ENCODE results near the gene UBE2N.

Gene UBE2N

DNA sequence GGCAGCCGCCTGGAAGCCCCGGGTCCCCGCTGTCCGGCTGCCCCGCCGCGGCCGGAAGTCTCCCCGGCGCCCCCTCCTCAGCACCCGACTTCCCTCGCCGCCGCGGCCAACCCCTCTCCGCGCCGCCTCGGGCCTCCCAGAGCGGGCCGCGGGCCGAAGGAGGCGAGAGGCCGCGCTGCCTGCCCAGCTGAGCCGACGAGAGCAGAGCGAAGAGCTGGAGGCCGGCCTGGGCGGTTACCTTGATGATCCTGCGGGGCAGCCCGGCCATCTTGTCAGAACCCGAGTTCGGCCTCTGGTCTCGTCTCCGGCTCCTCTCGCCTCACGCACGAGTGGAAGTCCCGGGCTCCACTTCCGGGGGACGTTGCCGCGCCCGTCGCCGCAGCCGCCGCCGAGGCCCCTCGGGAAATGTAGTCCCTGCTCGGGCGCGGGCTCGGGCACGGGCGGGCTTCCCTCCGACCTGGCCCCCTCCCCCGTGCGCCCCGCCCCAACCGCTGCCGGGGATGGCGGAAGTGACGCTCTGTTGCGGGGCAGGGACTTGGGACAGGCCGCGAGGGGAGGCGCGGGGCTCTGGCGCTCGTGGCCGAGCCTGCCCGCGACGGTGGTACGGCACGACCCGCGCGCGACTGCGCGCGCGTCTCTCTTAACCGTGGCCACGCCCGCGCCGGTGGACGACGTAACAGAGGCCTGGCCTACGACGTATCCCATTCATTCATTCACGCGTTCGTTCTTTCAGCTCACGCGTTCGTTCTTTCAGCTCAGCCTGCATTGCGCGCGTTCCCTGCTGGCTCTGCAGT, at the start of gene UBE2N:
Gene UBE2N, minus strand, starts transcription at position 331 of the 794 bp plus-strand sequence. Its CDS starts 63 bp downstream, at position 268.
- Mint-ChIP-seq H3K4me3 (peak within 1 kb of the TSS; percentile 98), H3K27ac (peak within 1 kb of the TSS; percentile 99), H3K4me1 (ENCODE audit: low read depth) (peaks cover 44% of the 10 kb centered on the region), H3K9me3 (no peaks in the 10 kb centered on the region), H3K36me3 (ENCODE audit: low read depth) (peaks cover 18% of the 10 kb centered on the region), H3K27me3 (ENCODE audit: low read depth) (no peaks in the 10 kb centered on the region)

GRCh38 chr12:93484315-93484981, 42.7 kb upstream of the UBE2N start:
- no peak overlapping the region for H3K4me3 Mint-ChIP-seq
- no peaks in the 10 kb centered on the region for H3K27me3 Mint-ChIP-seq (ENCODE audit: low read depth)
- H3K4me1 Mint-ChIP-seq (ENCODE audit: low read depth), result no peaks in the 10 kb centered on the region
- peaks cover 21% of the 10 kb centered on the region for H3K36me3 Mint-ChIP-seq (ENCODE audit: low read depth)
- no peak overlapping the region for H3K27ac Mint-ChIP-seq
- no peaks in the 10 kb centered on the region for H3K9me3 Mint-ChIP-seq

- H3K36me3 Mint-ChIP-seq (ENCODE audit: low read depth), result peaks cover 14% of the 10 kb centered on the region
- no peak overlapping the region for H3K27ac Mint-ChIP-seq
- no peaks in the 10 kb centered on the region for H3K9me3 Mint-ChIP-seq
- H3K4me1 Mint-ChIP-seq (ENCODE audit: low read depth), result no peaks in the 10 kb centered on the region
- no peaks in the 10 kb centered on the region for H3K27me3 Mint-ChIP-seq (ENCODE audit: low read depth)
- no peak overlapping the region for H3K4me3 Mint-ChIP-seq
These were observed 41.5 kb upstream of the UBE2N start for GRCh38 chr12:93483151-93483807.

DNA sequence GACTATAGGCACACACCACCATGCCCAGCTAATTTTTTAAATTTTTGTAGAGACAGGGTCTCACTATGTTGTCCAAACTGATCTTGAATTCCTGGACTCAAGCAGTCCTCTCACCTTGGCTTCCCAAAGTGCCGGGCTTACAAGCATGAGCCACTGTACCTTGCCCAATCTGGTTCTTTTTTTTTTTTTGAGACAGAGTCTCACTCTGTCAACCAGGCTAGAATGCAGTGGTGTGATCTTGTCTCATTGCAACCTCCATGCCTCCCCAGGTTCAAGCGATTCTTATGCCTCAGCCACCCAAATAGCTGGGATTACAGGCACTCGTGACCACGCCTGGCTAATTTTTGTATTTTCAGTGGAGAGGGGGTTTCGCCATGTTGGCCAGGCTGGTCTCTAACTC, 41.0 kb upstream of the UBE2N start:
- Mint-ChIP-seq H3K4me1 (ENCODE audit: low read depth) (no peaks in the 10 kb centered on the region), H3K36me3 (ENCODE audit: low read depth) (peaks cover 13% of the 10 kb centered on the region), H3K27ac (no peak overlapping the region), H3K27me3 (ENCODE audit: low read depth) (no peaks in the 10 kb centered on the region), H3K9me3 (no peaks in the 10 kb centered on the region), H3K4me3 (no peak overlapping the region)

- Mint-ChIP-seq H3K4me3 (no peak overlapping the region), H3K4me1 (ENCODE audit: low read depth) (peaks cover 5% of the 10 kb centered on the region), H3K27me3 (ENCODE audit: low read depth) (no peaks in the 10 kb centered on the region), H3K27ac (no peak overlapping the region), H3K36me3 (ENCODE audit: low read depth) (peaks cover 13% of the 10 kb centered on the region), H3K9me3 (no peaks in the 10 kb centered on the region)
These were observed 34.8 kb upstream of the UBE2N start for GRCh38 chr12:93476555-93476954.

- H3K36me3 Mint-ChIP-seq (ENCODE audit: low read depth), result peaks cover 15% of the 10 kb centered on the region
- H3K27me3 Mint-ChIP-seq (ENCODE audit: low read depth), result no peaks in the 10 kb centered on the region
- no peaks in the 10 kb centered on the region for H3K9me3 Mint-ChIP-seq
- peaks cover 31% of the 10 kb centered on the region for H3K4me1 Mint-ChIP-seq (ENCODE audit: low read depth)
- H3K4me3 Mint-ChIP-seq, result no peak overlapping the region
- H3K27ac Mint-ChIP-seq, result no peak overlapping the region
These were observed 27.6 kb upstream of the UBE2N start for GRCh38 chr12:93469386-93469785.

- Mint-ChIP-seq H3K4me1 (ENCODE audit: low read depth) (peaks cover 31% of the 10 kb centered on the region), H3K36me3 (ENCODE audit: low read depth) (peaks cover 15% of the 10 kb centered on the region), H3K27ac (peak overlapping the region; percentile 96), H3K27me3 (ENCODE audit: low read depth) (no peaks in the 10 kb centered on the region), H3K9me3 (no peaks in the 10 kb centered on the region), H3K4me3 (peak overlapping the region; percentile 89)
These were observed 26.2 kb upstream of the UBE2N start for GRCh38 chr12:93468008-93468371.

GRCh38 chr12:93467351-93468007, 25.7 kb upstream of the UBE2N start, which contains the start of gene MRPL42:
Gene MRPL42 (plus strand): TSS chr12:93467514. CDS start chr12:93469286, 1,772 bp downstream.
- H3K9me3 Mint-ChIP-seq, result no peaks in the 10 kb centered on the region
- peak within 1 kb of the TSS; percentile 89 for H3K4me3 Mint-ChIP-seq
- peaks cover 31% of the 10 kb centered on the region for H3K4me1 Mint-ChIP-seq (ENCODE audit: low read depth)
- H3K27ac Mint-ChIP-seq, result peak within 1 kb of the TSS; percentile 96
- no peaks in the 10 kb centered on the region for H3K27me3 Mint-ChIP-seq (ENCODE audit: low read depth)
- peaks cover 15% of the 10 kb centered on the region for H3K36me3 Mint-ChIP-seq (ENCODE audit: low read depth)

GRCh38 chr12:93466625-93467350, 25.0 kb upstream of the UBE2N start:
- H3K36me3 Mint-ChIP-seq (ENCODE audit: low read depth), result peaks cover 13% of the 10 kb centered on the region
- H3K4me3 Mint-ChIP-seq, result peak overlapping the region; percentile 89
- H3K27me3 Mint-ChIP-seq (ENCODE audit: low read depth), result no peaks in the 10 kb centered on the region
- peaks cover 27% of the 10 kb centered on the region for H3K4me1 Mint-ChIP-seq (ENCODE audit: low read depth)
- H3K9me3 Mint-ChIP-seq, result no peaks in the 10 kb centered on the region
- H3K27ac Mint-ChIP-seq, result peak overlapping the region; percentile 96

GRCh38 chr12:93465841-93466240, 24.1 kb upstream of the UBE2N start:
- Mint-ChIP-seq H3K36me3 (ENCODE audit: low read depth) (peaks cover 13% of the 10 kb centered on the region), H3K9me3 (no peaks in the 10 kb centered on the region), H3K27me3 (ENCODE audit: low read depth) (no peaks in the 10 kb centered on the region), H3K4me3 (no peak overlapping the region), H3K4me1 (ENCODE audit: low read depth) (peaks cover 27% of the 10 kb centered on the region), H3K27ac (peak overlapping the region; percentile 4)

GRCh38 chr12:93461503-93461902, 19.8 kb upstream of the UBE2N start:
- H3K4me3 Mint-ChIP-seq, result no peak overlapping the region
- no peak overlapping the region for H3K27ac Mint-ChIP-seq
- H3K36me3 Mint-ChIP-seq (ENCODE audit: low read depth), result no peaks in the 10 kb centered on the region
- H3K27me3 Mint-ChIP-seq (ENCODE audit: low read depth), result no peaks in the 10 kb centered on the region
- peaks cover 4% of the 10 kb centered on the region for H3K4me1 Mint-ChIP-seq (ENCODE audit: low read depth)
- H3K9me3 Mint-ChIP-seq, result no peaks in the 10 kb centered on the region

DNA sequence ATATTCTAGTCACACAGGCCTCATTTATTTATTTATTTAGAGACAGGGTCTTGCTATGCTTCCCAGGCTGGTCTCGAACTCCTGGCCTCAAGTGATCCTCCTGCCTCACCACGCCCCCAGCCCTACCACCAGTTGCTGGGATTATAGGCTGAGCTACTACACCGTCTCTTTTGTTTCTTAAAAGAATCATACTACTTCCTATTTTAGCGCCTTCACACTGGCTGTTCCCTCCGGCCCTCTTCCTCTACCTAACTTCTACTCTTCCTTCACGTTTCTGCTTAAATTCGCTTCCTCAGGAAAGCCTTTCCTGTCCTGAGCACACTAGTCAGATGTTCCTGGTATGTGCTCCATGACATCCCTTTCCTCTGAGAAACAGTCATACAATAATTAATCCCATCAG, 19.2 kb upstream of the UBE2N start:
- H3K36me3 Mint-ChIP-seq (ENCODE audit: low read depth), result no peaks in the 10 kb centered on the region
- H3K9me3 Mint-ChIP-seq, result no peaks in the 10 kb centered on the region
- H3K4me3 Mint-ChIP-seq, result no peak overlapping the region
- peaks cover 4% of the 10 kb centered on the region for H3K4me1 Mint-ChIP-seq (ENCODE audit: low read depth)
- H3K27me3 Mint-ChIP-seq (ENCODE audit: low read depth), result no peaks in the 10 kb centered on the region
- no peak overlapping the region for H3K27ac Mint-ChIP-seq

GRCh38 chr12:93460003-93460402, 18.3 kb upstream of the UBE2N start:
- no peaks in the 10 kb centered on the region for H3K27me3 Mint-ChIP-seq (ENCODE audit: low read depth)
- peaks cover 4% of the 10 kb centered on the region for H3K4me1 Mint-ChIP-seq (ENCODE audit: low read depth)
- H3K4me3 Mint-ChIP-seq, result no peak overlapping the region
- no peaks in the 10 kb centered on the region for H3K9me3 Mint-ChIP-seq
- no peak overlapping the region for H3K27ac Mint-ChIP-seq
- H3K36me3 Mint-ChIP-seq (ENCODE audit: low read depth), result no peaks in the 10 kb centered on the region

DNA sequence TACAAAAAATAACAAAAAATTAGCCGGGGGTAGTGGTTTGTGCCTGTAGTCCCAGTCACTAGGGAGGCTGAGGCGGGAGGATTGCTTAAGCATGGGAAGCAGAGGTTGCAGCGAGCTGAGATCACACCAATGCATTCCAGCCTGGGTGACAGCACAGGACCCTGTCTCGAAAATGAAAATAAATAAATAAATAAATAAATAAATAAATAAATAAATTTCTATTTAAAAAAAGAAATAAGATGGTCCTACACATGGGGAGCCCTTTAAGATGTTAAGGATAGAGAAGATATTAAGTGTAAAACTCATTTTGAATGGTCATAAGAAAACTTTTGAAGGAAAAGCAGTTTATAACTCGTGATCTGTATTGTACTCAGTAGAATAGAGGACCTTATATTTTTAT, 17.4 kb upstream of the UBE2N start:
- Mint-ChIP-seq H3K27ac (no peak overlapping the region), H3K4me3 (no peak overlapping the region), H3K9me3 (no peaks in the 10 kb centered on the region), H3K4me1 (ENCODE audit: low read depth) (peaks cover 2% of the 10 kb centered on the region), H3K36me3 (ENCODE audit: low read depth) (no peaks in the 10 kb centered on the region), H3K27me3 (ENCODE audit: low read depth) (no peaks in the 10 kb centered on the region)

All from T-helper 1 cell treated with Interleukin-12 subunit alpha and Interleukin-12 subunit beta and Interleukin-4 antibody, amounts not matched to agents 30 μg/mL and 1 μg/mL, for 36 hours (primary cell).